GM10266 (cell line): ENCODE results near the gene ROR1.

Experiments used
- DNase-seq: peaks from one replicate; pipeline ENCODE4 v3.0.0; 2012; ENCODE audit errors: extremely low spot score
- CTCF ChIP-seq: IDR thresholded peaks from 2 replicates; pipeline ENCODE4 v1.5.1; 2012; ENCODE audit warnings: mild to moderate bottlenecking, low read depth; ENCODE audit not compliant: control insufficient read depth, insufficient read depth; ENCODE audit errors: missing control alignments

ROR1 gene

GRCh38 chr1:63798284-63798683 lies 24.5 kb downstream of the ROR1 start:
- DNase-seq: no peak
- no peak for TF ChIP-seq CTCF

GRCh38 chr1:63799307-63799706 lies 25.5 kb downstream of the ROR1 start:
- DNase-seq: no peak
- TF ChIP-seq CTCF: no peak

- TF ChIP-seq CTCF: no peak
- DNase-seq: no peak
Observed at GRCh38 chr1:63799820-63800219, 26.0 kb downstream of the ROR1 start.

GRCh38 chr1:63802109-63802508 lies 28.3 kb downstream of the ROR1 start:
- TF ChIP-seq CTCF: no peak
- no peak for DNase-seq

- DNase-seq: no peak
- TF ChIP-seq CTCF: no peak
Observed at GRCh38 chr1:63804829-63805484, 31.1 kb downstream of the ROR1 start.

GRCh38 chr1:63807046-63807445 lies 33.2 kb downstream of the ROR1 start:
- DNase-seq: no peak
- TF ChIP-seq CTCF: no peak

GRCh38 chr1:63810936-63811469 lies 37.2 kb downstream of the ROR1 start:
- no peak for TF ChIP-seq CTCF
- no peak for DNase-seq
